MCF 10A (cell line): ENCODE results near the gene ODC1. TPM values are rescaled to one million over a fixed set of nuclear protein-coding genes. Genes with fewer than 3 reads are reported as not detected.

Source experiments
- BruUV-seq: library from RNA; stranded (reverse); fragments of 400-500 nt; replicated peaks from 2 replicates; lab custom pipeline; 2021; lab: Mats Ljungman, UMichigan
- CTCF ChIA-PET: fragments of 300-600 bp; sonication (Branson Sonifier 250); formaldehyde crosslinking; extraction: SDS; loops from one replicate; lab custom pipeline; 2021; ENCODE audit warnings: antibody characterized with exemption, inconsistent platforms; lab: Yijun Ruan, JAX
- POLR2A ChIA-PET: fragments of 300-600, 350-650 bp; sonication (Branson Sonifier 250); formaldehyde crosslinking; extraction: SDS; loops from one replicate; lab custom pipeline; 2020; ENCODE audit warnings: antibody characterized with exemption, inconsistent platforms; lab: Yijun Ruan, JAX
- DNase-seq: peaks from one replicate; pipeline ENCODE4 v3.0.0-alpha.2; 2018; ENCODE audit not compliant: unreplicated experiment
- H3K27ac Mint-ChIP-seq: one replicate; pipeline ENCODE4 v1.8.0; 2022; ENCODE audit warnings: mild to moderate bottlenecking, low read depth, mixed read lengths; ENCODE audit not compliant: unreplicated experiment
- H3K27me3 Mint-ChIP-seq: one replicate; pipeline ENCODE4 v1.8.0; 2022; ENCODE audit warnings: mixed read lengths; ENCODE audit not compliant: insufficient read depth, unreplicated experiment
- H3K36me3 Mint-ChIP-seq: one replicate; pipeline ENCODE4 v1.8.0; 2022; ENCODE audit warnings: mild to moderate bottlenecking, moderate library complexity, mixed read lengths; ENCODE audit not compliant: insufficient read depth, unreplicated experiment
- H3K4me1 Mint-ChIP-seq: one replicate; pipeline ENCODE4 v1.8.0; 2022; ENCODE audit warnings: mixed read lengths; ENCODE audit not compliant: insufficient read depth, unreplicated experiment
- H3K4me3 Mint-ChIP-seq: one replicate; pipeline ENCODE4 v1.8.0; 2022; ENCODE audit warnings: mild to moderate bottlenecking, moderate library complexity, mixed read lengths; ENCODE audit not compliant: unreplicated experiment
- H3K9me3 Mint-ChIP-seq: one replicate; pipeline ENCODE4 v1.8.0; 2022; ENCODE audit warnings: mixed read lengths; ENCODE audit not compliant: unreplicated experiment
- intact Hi-C: fragments of 100-400 bp; cut with micrococcal nuclease; formaldehyde crosslinking; loops from 2 replicates; pipeline ENCODE4 v1.14.1; 2022
- total RNA-seq: library from RNA; stranded (reverse); gene quantifications from 2 replicates; pipeline ENCODE4 v1.2.3, GENCODE V29; 2022
- TF ChIP-seq, protein P1 (sequence below): fragments of 200-600 bp; IDR thresholded peaks from one replicate; pipeline ENCODE4 v1.8.0; 2022; ENCODE audit warnings: antibody characterized with exemption, mild to moderate bottlenecking; ENCODE audit not compliant: unreplicated experiment

Gene ODC1
- total RNA-seq, 1 experiment from 2014 or later: 341 TPM

DNA sequence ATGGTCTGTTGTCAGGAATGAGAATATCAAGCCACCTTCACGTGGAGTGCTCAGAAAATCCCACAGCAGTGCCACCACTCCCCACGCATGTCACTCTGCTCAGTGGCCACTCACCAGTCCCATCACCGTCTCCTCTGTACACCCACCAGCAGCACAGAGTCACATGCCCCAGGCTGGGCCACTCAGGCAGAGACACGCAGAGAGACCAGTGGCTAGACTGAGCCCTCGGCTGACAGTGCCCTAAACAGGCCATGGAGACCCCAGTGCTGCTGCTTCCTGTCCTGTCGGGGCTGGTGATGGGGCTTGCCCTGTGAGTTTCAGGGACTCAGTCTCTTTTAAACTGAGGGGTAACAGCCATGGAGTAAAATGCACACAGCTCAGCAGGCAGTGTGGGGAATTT lies 25.9 kb downstream of the ODC1 start:
- no TSS peak for BruUV-seq
- H3K36me3 Mint-ChIP-seq: peaks cover 52% of the 10 kb centered on the region
- intact Hi-C loops: no loop called here
- no peak for DNase-seq
- no peaks in the 10 kb centered on the region for H3K27me3 Mint-ChIP-seq
- no peak overlapping the region for H3K27ac Mint-ChIP-seq
- H3K9me3 Mint-ChIP-seq: no peaks in the 10 kb centered on the region
- ChIA-PET POLR2A (interaction anchor here (0.6 kb wide), 1 partner anchor 100 kb away, joined by 4 read pairs; no protein-coding TSS in a partner anchor), CTCF (interaction anchor here (5.9 kb wide), 1 partner anchor 14 kb away, joined by 42 read pairs; no protein-coding TSS in a partner anchor)
- no peak overlapping the region for H3K4me3 Mint-ChIP-seq
- TF ChIP-seq, protein P1, sequence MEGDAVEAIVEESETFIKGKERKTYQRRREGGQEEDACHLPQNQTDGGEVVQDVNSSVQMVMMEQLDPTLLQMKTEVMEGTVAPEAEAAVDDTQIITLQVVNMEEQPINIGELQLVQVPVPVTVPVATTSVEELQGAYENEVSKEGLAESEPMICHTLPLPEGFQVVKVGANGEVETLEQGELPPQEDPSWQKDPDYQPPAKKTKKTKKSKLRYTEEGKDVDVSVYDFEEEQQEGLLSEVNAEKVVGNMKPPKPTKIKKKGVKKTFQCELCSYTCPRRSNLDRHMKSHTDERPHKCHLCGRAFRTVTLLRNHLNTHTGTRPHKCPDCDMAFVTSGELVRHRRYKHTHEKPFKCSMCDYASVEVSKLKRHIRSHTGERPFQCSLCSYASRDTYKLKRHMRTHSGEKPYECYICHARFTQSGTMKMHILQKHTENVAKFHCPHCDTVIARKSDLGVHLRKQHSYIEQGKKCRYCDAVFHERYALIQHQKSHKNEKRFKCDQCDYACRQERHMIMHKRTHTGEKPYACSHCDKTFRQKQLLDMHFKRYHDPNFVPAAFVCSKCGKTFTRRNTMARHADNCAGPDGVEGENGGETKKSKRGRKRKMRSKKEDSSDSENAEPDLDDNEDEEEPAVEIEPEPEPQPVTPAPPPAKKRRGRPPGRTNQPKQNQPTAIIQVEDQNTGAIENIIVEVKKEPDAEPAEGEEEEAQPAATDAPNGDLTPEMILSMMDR: no peak
- peaks cover 5% of the 10 kb centered on the region for H3K4me1 Mint-ChIP-seq

DNA sequence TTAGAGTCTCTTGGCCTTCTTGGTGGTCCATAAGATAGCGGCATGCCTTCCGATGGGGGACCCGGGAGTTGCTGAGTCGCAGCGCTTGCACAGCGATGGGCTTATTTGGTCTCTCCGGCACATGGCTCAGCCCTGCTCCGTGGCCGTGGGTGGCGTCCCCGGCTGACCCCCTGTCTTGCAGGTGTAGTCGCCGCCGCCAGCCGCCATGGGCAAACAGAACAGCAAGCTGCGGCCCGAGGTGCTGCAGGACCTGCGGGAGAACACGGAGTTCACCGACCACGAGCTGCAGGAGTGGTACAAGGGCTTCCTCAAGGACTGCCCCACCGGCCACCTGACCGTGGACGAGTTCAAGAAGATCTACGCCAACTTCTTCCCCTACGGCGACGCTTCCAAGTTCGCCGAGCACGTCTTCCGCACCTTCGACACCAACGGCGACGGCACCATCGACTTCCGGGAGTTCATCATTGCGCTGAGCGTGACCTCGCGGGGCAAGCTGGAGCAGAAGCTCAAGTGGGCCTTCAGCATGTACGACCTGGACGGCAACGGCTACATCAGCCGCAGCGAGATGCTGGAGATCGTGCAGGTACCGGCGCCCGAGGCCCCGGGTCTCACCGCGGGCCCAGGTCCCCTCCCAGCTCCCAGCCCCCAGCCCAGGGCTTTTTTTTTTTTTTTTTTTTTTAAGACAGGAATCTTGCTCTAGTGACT lies 28.4 kb downstream of the ODC1 start:
- Mint-ChIP-seq H3K27ac (no peak overlapping the region), H3K27me3 (no peaks in the 10 kb centered on the region), H3K9me3 (no peaks in the 10 kb centered on the region), H3K4me3 (no peak overlapping the region), H3K4me1 (peaks cover 7% of the 10 kb centered on the region), H3K36me3 (peaks cover 53% of the 10 kb centered on the region)
- no TSS peak for BruUV-seq
- ChIA-PET POLR2A (no interaction called here), CTCF (interaction anchor here (0.6 to 5.9 kb wide), 2 partner anchors 11 to 606 kb away, joined by 3 to 42 read pairs; no protein-coding TSS in a partner anchor)
- no peak for DNase-seq
- TF ChIP-seq, protein P1: no peak
- intact Hi-C loops: no loop called here

DNA sequence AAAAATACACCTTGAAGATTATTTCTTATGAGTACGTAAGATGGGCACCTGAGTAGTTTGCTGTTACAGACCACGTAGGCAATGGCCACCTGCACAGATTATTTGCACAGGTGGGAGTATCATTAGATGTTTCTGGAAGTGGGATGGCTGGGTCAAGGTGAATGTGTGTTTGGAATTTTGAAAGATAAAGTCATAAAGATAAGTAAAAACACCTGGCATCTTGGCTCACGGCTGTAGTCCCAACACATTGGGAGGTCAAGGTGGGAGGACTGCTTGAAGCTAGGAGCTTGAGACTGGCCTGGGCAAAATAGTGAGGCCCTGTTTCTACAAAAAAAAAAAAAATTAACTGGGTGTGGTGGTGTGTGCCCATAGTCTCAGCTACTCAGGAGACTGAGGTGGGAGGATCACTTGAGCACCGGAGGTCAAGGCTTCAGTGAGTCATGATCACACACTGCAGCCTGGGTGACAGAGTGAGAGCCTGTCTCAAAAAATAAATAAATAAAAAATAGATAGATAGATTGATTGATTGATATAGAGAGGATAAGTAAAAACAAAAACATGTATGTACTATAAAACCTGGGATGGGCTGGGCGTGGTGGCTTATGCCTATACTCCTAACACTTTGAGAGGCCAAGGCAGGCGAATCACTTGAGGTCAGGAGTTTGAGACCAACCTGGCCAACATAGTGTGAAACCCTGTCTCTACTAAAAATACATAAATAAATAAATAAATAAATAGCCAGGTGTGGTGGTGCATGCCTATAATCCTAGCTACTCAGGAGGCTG lies 30.4 kb downstream of the ODC1 start:
- Mint-ChIP-seq H3K36me3 (peaks cover 40% of the 10 kb centered on the region), H3K27me3 (no peaks in the 10 kb centered on the region), H3K4me3 (no peak overlapping the region), H3K27ac (no peak overlapping the region), H3K4me1 (peaks cover 19% of the 10 kb centered on the region), H3K9me3 (no peaks in the 10 kb centered on the region)
- TF ChIP-seq, protein P1: no peak
- intact Hi-C loops: no loop called here
- ChIA-PET POLR2A (interaction anchor here (0.6 to 1.2 kb wide), 3 partner anchors 12 to 199 kb away, joined by 3 to 6 read pairs (median 3); no protein-coding TSS in a partner anchor), CTCF (interaction anchor here (0.6 to 5.9 kb wide), 6 partner anchors 9 to 294 kb away, joined by 3 to 42 read pairs (median 4); no protein-coding TSS in a partner anchor)
- no TSS peak for BruUV-seq
- DNase-seq: no peak

DNA sequence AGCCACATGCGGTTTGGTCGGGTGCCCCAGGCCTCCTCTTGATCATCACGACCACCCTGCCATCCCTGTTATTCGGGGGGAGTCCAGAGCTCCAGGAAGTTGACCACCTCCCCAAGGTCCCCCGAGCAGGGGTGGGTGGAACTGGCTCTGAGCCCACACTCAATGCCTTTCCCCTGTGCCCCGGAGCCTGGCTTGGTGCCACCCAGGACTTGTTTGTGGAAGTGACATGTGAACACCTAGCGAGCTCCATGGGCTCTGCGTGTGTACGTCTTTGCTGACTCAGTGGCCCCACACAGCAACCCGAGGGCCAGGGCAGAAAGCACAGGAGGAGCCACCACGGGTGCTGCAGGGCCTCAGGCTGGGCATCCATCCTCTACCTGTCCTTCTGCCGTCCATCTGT lies 32.5 kb downstream of the ODC1 start:
- intact Hi-C loops: no loop called here
- Mint-ChIP-seq H3K27ac (no peak overlapping the region), H3K27me3 (no peaks in the 10 kb centered on the region), H3K36me3 (peaks cover 42% of the 10 kb centered on the region), H3K4me3 (no peak overlapping the region), H3K9me3 (no peaks in the 10 kb centered on the region), H3K4me1 (peaks cover 19% of the 10 kb centered on the region)
- ChIA-PET POLR2A (interaction anchor here (0.6 kb wide), 1 partner anchor 246 kb away, joined by 4 read pairs; no protein-coding TSS in a partner anchor), CTCF (interaction anchor here (0.7 to 3.8 kb wide), 5 partner anchors 20 to 330 kb away, joined by 3 to 22 read pairs (median 4); no protein-coding TSS in a partner anchor)
- BruUV-seq: no TSS peak
- no peak for DNase-seq
- TF ChIP-seq, protein P1: no peak
